ENCODE data around the gene SORCS3. TPM values are rescaled to one million over a fixed set of nuclear protein-coding genes. Genes with fewer than 3 reads are reported as not detected.
A peak's percentile ranks its signal among the peaks of the same experiment; 100 is the strongest.

SORCS3 gene
- total and polyA plus RNA-seq, 2 of the 13 experiments (the other 11 are each of a cell fraction or from before 2014, with no cell fraction given) = 0.07 TPM; not detected in 1

- no peak for TF ChIP-seq CERS6 (CRISPR knock-in tag; IDR thresholded peaks at IDR 0.05)
- no peak for TF ChIP-seq CHD2 (IDR thresholded peaks at IDR 0.05; ENCODE audit: low read depth, low read length)
- TF ChIP-seq HNRNPH1 (optimal IDR thresholded peaks at IDR 0.05; ENCODE audit: low read depth, low read length) = no peak
- TF ChIP-seq BCL6 (CRISPR knock-in tag; IDR thresholded peaks at IDR 0.05) = no peak
- TF ChIP-seq CEBPZ (IDR thresholded peaks at IDR 0.05; ENCODE audit: low read length) = no peak
- TF ChIP-seq PCBP1 (IDR thresholded peaks at IDR 0.05; ENCODE audit: borderline replicate concordance, low read depth, low read length) = no peak
- TF ChIP-seq SAFB2 (CRISPR knock-in tag; IDR thresholded peaks at IDR 0.05; ENCODE audit: borderline replicate concordance, low read depth) = no peak
- TF ChIP-seq ZFP37 (CRISPR knock-in tag; IDR thresholded peaks at IDR 0.05; ENCODE audit: borderline replicate concordance) = no peak
These were observed 646.9 kb downstream of the SORCS3 start (continued) for GRCh38 chr10:105288026-105288425.

GRCh38 chr10:105288613-105289012, 647.5 kb downstream of the SORCS3 start:
- DNase-seq (ENCODE audit: low spot score) = no peak
- H3K9ac ChIP-seq (ENCODE audit: insufficient read depth, low read depth, low read length) = no peak overlapping the region
- no TSS peak for BruUV-seq (replicated peaks)
- H3K36me3 ChIP-seq (replicated peaks in 1 of 2; ENCODE audit: control insufficient read depth in 1 of 2, insufficient read depth in 2 of 2, low read length in 2 of 2) = no peaks in the 10 kb centered on the region
- H3K9me3 ChIP-seq (ENCODE audit: low read length) = peaks cover 53% of the 10 kb centered on the region
- H4K20me1 ChIP-seq (ENCODE audit: insufficient read depth, low read length) = no peaks in the 10 kb centered on the region
- no peaks in the 10 kb centered on the region for H3K79me2 ChIP-seq (ENCODE audit: insufficient read depth, low read length)
- TF ChIP-seq MNT (IDR thresholded peaks at IDR 0.05) (peak; percentile 36; the same call in 1 of the 2 replicates), CENPBD1 (CRISPR knock-in tag; IDR thresholded peaks at IDR 0.05; ENCODE audit: borderline replicate concordance, low read depth) (no peak)
- no peak overlapping the region for H3K27ac ChIP-seq (ENCODE audit: extremely low read length, insufficient read depth, low read length)
- no peak overlapping the region for H2AFZ ChIP-seq (ENCODE audit: low read length)
- ATAC-seq = no peak
- H3K27me3 ChIP-seq (ENCODE audit: control insufficient read depth in 1 of 2, insufficient read depth in 2 of 2, low read length in 2 of 2) = no peaks in the 10 kb centered on the region
- no peak overlapping the region for H3K4me2 ChIP-seq (ENCODE audit: low read depth, low read length)
- H3K4me1 ChIP-seq (ENCODE audit: insufficient read depth, low read length) = no peaks in the 10 kb centered on the region
- no peak for FAIRE-seq
- intact Hi-C loops (cut with micrococcal nuclease; ENCODE audit: unreplicated experiment) = no loop called here
- POLR2A ChIA-PET = no interaction called here
- CTCF ChIA-PET (ENCODE audit: low intra/inter-chr PET ratio, low total read pairs) = no interaction called here
- H3K4me3 ChIP-seq (replicated peaks in 1 of 3; ENCODE audit: insufficient read depth in 1 of 3, low read depth in 2 of 3, low read length in 3 of 3) = no peak overlapping the region
- in situ Hi-C loops (cut with HindIII; ENCODE audit: extremely low pct_ligation_motif_present, low pct_unique_long_range_greater_than_20kb) = no loop called here

Data from HepG2 (cell line).